HG03097 (cell line): ENCODE results near the gene DYNLT4.
"Not testable (repeated sequence)": the region's sequence is repeated elsewhere in the genome, so short reads cannot be mapped to it uniquely, and the experiment has no call there.

ENCODE experiments used
- ATAC-seq: cut with Tn5 transposase; IDR thresholded peaks from one replicate; pipeline ENCODE4 v1.9.1; 2021; ENCODE audit not compliant: unreplicated experiment, low FRiP score

DYNLT4 gene

GRCh38 chr1:44811234-44811633 is 4.1 kb upstream of the DYNLT4 start:
- no peak for ATAC-seq

- ATAC-seq: not testable (repeated sequence)
Measured at GRCh38 chr1:44810762-44811105, 3.6 kb upstream of the DYNLT4 start.

- no peak for ATAC-seq
Measured at GRCh38 chr1:44810101-44810761, 3.1 kb upstream of the DYNLT4 start.

DNA sequence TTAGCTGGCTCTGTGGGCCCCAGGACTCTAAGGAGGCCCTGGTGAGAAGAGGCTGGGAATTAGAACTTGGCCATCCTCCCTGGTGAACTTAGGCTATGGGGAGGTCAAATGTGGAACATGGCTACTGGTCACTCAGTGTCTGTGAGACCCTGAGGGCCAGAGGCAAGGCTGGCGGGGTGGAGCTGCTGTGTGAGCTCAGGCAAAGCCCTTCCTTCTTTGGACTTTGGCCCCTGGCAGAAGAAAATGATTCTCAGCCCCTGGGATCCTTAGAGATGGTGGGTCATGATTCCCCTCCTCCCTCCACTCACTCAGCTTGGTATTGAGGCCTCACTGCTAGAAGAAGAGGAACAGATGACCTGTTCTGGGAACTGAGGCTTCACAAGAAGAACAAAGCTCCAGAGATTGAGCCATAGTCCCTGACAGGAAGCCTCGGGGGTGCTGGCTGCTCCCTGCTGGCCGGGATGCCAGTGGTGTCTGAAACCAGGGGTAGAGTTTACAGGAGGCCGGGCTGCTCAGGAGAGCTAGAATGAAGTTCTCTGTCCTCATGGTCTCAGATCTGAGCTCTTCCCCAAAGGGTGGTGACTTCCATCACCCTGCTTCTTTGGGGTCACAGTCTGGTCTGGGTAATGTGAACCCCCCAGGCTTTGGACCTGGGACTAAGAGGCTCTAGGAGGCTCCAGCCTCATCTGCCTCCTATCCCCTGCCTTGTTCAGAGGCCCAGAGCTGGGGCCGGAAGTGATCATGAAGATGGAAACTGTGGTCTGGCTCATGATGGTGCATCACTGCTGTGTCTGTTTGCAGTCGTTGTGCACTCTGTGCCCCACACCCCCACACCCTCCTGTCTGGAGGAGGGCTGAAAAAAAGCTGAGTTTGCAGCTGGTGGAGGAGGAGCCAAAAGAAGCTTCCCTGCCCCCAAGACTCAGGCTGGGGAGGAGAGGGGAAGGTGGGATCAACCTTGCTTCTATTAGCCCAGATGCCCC is 2.1 kb upstream of the DYNLT4 start:
- peak; percentile 29 for ATAC-seq

DNA sequence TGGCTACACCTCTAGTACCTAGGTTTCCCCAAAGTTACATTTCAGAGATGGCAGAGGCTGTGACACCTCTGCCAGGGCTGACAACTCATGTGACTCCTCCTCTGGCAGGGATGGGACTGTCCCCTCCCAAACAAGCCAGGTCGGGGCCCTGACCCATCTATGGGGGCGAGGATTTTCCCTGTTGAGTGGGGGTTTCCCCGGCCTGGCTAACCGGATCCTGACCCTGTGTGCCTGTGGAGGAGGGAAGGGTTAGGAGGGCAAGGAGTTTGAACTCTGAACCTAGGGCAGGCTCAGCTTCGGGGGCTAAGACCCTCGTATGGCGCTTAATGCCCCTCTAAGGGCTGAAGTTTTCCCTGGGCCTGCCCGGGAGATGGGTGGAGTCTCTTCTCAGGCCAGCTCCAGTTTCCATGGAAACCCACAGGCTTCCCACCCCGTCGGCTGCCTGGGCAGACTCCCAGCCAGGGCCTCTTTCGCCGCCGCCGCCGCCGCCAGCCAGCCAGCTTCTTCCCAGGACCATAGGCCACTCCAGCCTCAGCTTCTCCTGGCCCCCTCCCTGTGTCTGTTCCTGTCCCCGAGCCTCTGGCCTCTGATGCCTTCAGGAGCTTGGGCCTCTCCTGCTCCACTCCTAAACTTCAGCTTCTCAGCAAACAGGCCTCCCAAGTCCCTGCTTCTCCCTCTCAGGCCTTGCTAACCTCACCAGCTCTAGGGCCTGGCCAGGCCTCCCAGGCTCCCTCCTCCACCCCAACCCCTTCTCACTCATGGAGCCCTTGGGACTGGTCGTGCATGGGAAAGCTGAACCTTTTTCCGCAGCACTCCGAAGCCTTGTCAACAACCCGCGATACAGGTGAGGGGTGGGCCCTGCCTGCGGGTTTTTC is 1.1 kb upstream of the DYNLT4 start, which contains the start of gene BTBD19:
Gene BTBD19, plus strand, starts transcription at position 461 of the 875 bp plus-strand sequence. Its CDS starts 298 bp downstream, at position 759.
- no peak for ATAC-seq

DNA sequence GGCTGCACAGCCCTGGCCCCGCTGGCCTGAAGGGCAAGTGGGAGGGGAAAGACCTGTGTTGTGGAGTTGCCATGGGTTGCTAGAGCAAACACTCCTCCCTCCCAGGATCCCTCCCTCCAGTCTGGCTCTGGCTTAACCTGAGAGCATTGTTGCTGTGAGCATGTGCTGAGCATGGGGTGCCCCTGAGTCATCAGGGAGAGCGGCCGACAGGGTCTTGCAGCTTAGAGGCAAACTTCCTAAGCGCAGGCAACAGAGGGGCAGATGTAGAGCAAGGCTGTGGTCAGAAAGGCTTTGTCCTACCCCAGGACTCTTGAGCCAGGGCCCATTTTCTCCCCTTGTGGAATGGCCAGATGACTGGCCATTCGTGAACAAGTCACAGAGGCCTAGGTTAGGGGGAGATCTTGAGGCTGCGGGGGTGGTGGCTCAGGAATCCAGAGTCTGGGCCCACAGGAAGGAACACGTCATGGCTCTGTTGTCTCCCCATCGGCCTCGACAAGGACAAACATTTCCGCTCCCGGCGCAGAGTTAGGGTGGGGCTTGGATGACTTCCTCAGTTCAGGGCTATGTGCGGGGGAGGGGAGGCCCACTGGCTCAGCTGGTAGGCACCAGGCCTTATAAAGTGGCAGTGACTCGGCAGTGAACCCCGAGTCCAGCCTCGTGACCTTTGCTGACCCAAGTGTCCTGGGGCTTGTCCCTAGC is 362 bp upstream of the DYNLT4 start:
- no peak for ATAC-seq

DNA sequence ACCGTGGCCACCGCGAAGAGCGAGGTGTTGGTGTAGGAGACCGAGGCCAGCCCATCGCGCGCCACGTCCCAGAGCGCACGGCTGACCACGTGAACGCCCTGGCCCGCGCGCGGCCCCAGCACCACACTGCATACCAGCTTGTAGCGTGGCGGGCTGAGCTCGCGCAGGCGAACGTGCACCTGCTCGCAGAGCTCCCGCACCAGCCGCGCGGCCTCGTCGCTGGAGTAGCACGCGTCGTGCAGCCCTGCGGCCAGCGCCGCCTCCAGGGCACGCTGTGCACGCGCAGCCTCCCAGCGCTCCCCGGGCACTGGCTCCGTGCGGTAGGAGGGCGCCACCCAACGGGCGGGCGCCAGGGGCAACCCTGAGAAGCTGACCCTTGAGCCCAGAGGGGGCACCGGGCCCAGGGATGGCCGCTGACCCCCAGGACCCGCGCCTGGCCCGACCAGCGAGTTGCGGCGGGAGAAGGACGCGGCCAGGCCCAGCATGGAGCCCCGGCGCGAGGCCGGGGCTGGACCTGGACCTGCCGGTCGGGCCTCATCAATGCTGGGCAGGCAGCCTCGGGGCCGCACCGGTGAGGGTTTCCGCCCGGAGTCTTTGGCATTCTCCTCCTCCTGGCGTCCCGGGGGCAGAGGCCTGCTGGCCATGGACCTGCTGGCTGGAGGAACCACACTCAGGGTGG is 987 bp downstream of the DYNLT4 start:
- ATAC-seq: no peak

- ATAC-seq: no peak
Measured at GRCh38 chr1:44805311-44806024, 1.7 kb downstream of the DYNLT4 start.

DNA sequence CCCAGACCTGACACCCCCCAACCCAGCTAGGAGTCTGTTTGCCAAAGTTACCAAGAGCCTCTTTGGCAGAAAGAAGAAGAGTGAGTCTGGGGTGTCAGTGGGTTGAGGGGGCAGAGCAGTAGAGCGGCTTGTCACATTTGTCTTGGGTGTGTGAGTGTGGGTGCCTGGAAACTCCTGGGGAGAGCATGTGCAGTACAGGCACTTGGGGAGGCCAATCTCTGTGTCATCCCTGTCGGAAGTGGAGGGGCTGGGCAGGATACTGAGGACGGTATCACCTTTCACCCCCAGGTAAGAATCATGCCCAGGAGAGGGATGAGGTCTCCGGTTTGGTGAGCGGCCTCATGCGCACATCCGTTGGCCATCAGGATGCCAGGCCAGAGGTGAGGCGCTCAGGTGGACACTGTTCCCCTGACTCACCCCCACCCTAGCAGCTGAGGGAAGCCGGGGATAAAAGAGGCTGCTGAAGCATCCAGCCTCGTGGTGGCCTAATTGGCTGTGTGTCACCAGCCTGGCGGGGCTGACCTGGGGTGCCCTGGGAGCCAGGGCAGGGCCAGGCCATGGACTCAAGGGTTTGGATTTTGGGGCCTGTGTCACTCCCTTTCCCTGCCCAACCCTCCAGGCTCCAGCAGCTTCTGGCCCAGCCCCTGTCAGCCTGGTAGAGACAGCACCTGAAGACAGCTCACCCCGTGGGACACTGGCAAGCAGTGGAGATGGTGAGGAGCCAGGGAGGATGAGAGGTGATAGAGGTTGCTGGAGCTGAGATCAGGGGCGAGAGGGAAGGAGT is 3.6 kb downstream of the DYNLT4 start:
- no peak for ATAC-seq

- ATAC-seq: no peak
Measured at GRCh38 chr1:44803062-44803311, 4.2 kb downstream of the DYNLT4 start.

GRCh38 chr1:44802306-44803061 is 4.7 kb downstream of the DYNLT4 start:
- no peak for ATAC-seq

DNA sequence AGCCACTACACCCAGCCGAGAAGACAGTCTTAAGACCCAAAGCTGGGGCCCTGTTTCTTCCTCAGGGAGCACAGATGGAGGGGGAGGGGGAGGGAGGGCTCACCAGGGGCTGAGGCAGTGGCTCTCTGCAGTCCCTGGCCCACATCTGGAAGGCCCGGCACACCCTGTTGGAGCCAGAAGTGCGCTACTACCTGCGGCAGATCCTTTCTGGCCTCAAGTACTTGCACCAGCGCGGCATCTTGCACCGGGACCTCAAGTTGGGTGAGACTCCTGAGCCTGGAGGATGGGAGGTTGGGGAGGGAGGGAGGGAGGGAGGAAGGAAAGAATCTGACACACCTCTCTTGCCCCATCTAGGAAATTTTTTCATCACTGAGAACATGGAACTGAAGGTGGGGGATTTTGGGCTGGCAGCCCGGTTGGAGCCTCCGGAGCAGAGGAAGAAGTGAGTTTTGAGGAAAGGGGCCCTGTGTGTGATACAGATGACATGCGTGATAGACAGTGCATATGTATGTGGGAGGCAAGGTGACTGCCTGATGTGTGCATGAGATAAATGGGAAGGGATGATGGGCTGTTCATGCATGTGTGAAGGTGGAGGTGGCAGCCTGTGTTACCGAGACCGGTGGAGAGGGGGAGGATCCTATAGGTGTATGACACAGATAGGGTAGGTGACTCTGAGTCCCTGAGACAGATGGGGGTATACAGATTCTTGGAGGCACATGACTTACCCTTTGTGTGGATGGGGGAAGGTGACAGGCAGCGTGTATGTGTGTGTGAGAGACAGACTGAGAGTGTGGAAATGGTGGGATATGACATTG is 5.5 kb downstream of the DYNLT4 start:
- no peak for ATAC-seq

- ATAC-seq: peak; percentile 81
Measured at GRCh38 chr1:44799770-44800584, 7.2 kb downstream of the DYNLT4 start, which contains the start of gene PLK3. Gene PLK3 (plus strand): TSS chr1:44800377. CDS start chr1:44800464, 87 bp downstream.

GRCh38 chr1:44798481-44799365 is 8.4 kb downstream of the DYNLT4 start:
- no peak for ATAC-seq

- ATAC-seq: not testable (repeated sequence)
Measured at GRCh38 chr1:44797886-44798285, 9.3 kb downstream of the DYNLT4 start.
